H9 (cell line): ENCODE measurements around the gene STS. TPM values are rescaled to one million over a fixed set of nuclear protein-coding genes. Genes with fewer than 3 reads are reported as not detected.

Source experiments
- DNase-seq: peaks from one replicate; pipeline ENCODE4 v3.0.0-alpha.2; 2017
- H2AFZ ChIP-seq: one replicate; pipeline ENCODE4 v1.6.1; 2013; ENCODE audit warnings: mild to moderate bottlenecking, low read length, control low read depth, moderate library complexity
- H2AK5ac ChIP-seq: 2 replicates; pipeline ENCODE4 v1.6.1; 2013; ENCODE audit warnings: low read length, control low read depth, mixed read lengths; ENCODE audit not compliant: insufficient read length
- H2BK120ac ChIP-seq: one replicate; pipeline ENCODE4 v1.6.1; 2013; ENCODE audit warnings: low read depth, mild to moderate bottlenecking, low read length, control low read depth, inconsistent platforms; ENCODE audit not compliant: poor library complexity, severe bottlenecking
- H2BK12ac ChIP-seq: 2 replicates; pipeline ENCODE4 v1.6.1; 2013; ENCODE audit warnings: low read length, control low read depth, mixed read lengths, low read depth; ENCODE audit not compliant: insufficient read length
- H2BK15ac ChIP-seq: 2 replicates; pipeline ENCODE4 v1.6.1; 2013; ENCODE audit warnings: low read depth, low read length, control low read depth
- H2BK20ac ChIP-seq: one replicate; pipeline ENCODE4 v1.6.1; 2013; ENCODE audit warnings: low read depth, mild to moderate bottlenecking, low read length, control low read depth, inconsistent platforms; ENCODE audit not compliant: poor library complexity, severe bottlenecking
- H2BK5ac ChIP-seq: 2 replicates; pipeline ENCODE4 v1.6.1; 2013; ENCODE audit warnings: low read length, control low read depth, mixed read lengths; ENCODE audit not compliant: insufficient read length
- H3K14ac ChIP-seq: 2 replicates; pipeline ENCODE4 v1.6.1; 2013; ENCODE audit warnings: low read length, control low read depth; ENCODE audit not compliant: insufficient read depth
- H3K18ac ChIP-seq: 2 replicates; pipeline ENCODE4 v1.6.1; 2013; ENCODE audit warnings: low read depth, mild to moderate bottlenecking, mixed read lengths, low read length, control low read depth; ENCODE audit not compliant: insufficient read length
- H3K23ac ChIP-seq: 2 replicates; pipeline ENCODE4 v1.6.1; 2013; ENCODE audit warnings: low read length, control low read depth, mixed read lengths, low read depth; ENCODE audit not compliant: insufficient read length
- H3K23me2 ChIP-seq: 2 replicates; pipeline ENCODE4 v1.6.1; 2013; ENCODE audit warnings: low read depth, mild to moderate bottlenecking, mixed read lengths, low read length, control low read depth; ENCODE audit not compliant: insufficient read length, poor library complexity, severe bottlenecking
- H3K27ac ChIP-seq: 2 replicates; pipeline ENCODE4 v1.5.1; 2013; ENCODE audit warnings: low read length, control low read depth, mixed read lengths, low read depth; ENCODE audit not compliant: insufficient read length
- H3K27me3 ChIP-seq: 2 replicates; pipeline ENCODE4 v1.6.1; 2013; ENCODE audit warnings: low read length, control low read depth, inconsistent platforms; ENCODE audit not compliant: insufficient read depth
- H3K4ac ChIP-seq: 2 replicates; pipeline ENCODE4 v1.6.1; 2013; ENCODE audit warnings: low read depth, mild to moderate bottlenecking, control low read depth, inconsistent platforms, low read length, moderate library complexity
- H3K4me1 ChIP-seq: 2 replicates; pipeline ENCODE4 v1.6.1; 2013; ENCODE audit warnings: low read length, control low read depth, inconsistent platforms; ENCODE audit not compliant: insufficient read depth
- H3K4me2 ChIP-seq: 2 replicates; pipeline ENCODE4 v1.6.1; 2013; ENCODE audit warnings: low read length, control low read depth, mixed read lengths; ENCODE audit not compliant: insufficient read length, insufficient read depth
- H3K56ac ChIP-seq: 2 replicates; pipeline ENCODE4 v1.6.1; 2013; ENCODE audit warnings: low read depth, mild to moderate bottlenecking, mixed read lengths, low read length, control low read depth; ENCODE audit not compliant: insufficient read length
- H3K79me1 ChIP-seq: 2 replicates; pipeline ENCODE4 v1.6.1; 2013; ENCODE audit warnings: low read depth, mild to moderate bottlenecking, moderate library complexity, low read length, control low read depth, inconsistent platforms; ENCODE audit not compliant: insufficient read depth, poor library complexity, severe bottlenecking
- H3K79me2 ChIP-seq: 2 replicates; pipeline ENCODE4 v1.6.1; 2013; ENCODE audit warnings: low read length, control low read depth, inconsistent platforms; ENCODE audit not compliant: insufficient read depth
- H3K9ac ChIP-seq: 2 replicates; pipeline ENCODE4 v1.6.1; 2013; ENCODE audit warnings: low read length, control low read depth, mixed read lengths; ENCODE audit not compliant: insufficient read length; ENCODE audit errors: extremely low read depth
- H3K9me3 ChIP-seq: one replicate; pipeline ENCODE4 v1.6.1; 2013; ENCODE audit warnings: low read depth, low read length, inconsistent platforms; ENCODE audit not compliant: control insufficient read depth
- H3T11ph ChIP-seq: one replicate; pipeline ENCODE4 v1.6.1; 2013; ENCODE audit warnings: mild to moderate bottlenecking, low read length, control low read depth, inconsistent platforms
- H4K20me1 ChIP-seq: one replicate; pipeline ENCODE4 v1.6.1; 2013; ENCODE audit not compliant: control insufficient read depth, insufficient read length, insufficient read depth
- H4K5ac ChIP-seq: 2 replicates; pipeline ENCODE4 v1.6.1; 2013; ENCODE audit warnings: low read depth, mild to moderate bottlenecking, mixed read lengths, low read length, control low read depth; ENCODE audit not compliant: insufficient read length
- H4K8ac ChIP-seq: replicated peaks from 2 replicates; pipeline ENCODE4 v1.6.1; 2013; ENCODE audit warnings: low read length, control low read depth, mixed read lengths, low read depth; ENCODE audit not compliant: insufficient read length
- H4K91ac ChIP-seq: 2 replicates; pipeline ENCODE4 v1.6.1; 2013; ENCODE audit warnings: low read depth, mild to moderate bottlenecking, moderate library complexity, mixed read lengths, low read length, control low read depth; ENCODE audit not compliant: insufficient read length
- H3K27ac Mint-ChIP-seq, 3 experiments: 2 replicates in 2 of 3; 3 replicates in 1 of 3; pipeline ENCODE4 v1.8.0; 2020 to 2021; ENCODE audit warnings: mixed read lengths in 3 of 3, mild to moderate bottlenecking in 1 of 3, moderate library complexity in 1 of 3
- H3K27me3 Mint-ChIP-seq: 2 replicates; pipeline ENCODE4 v1.8.0; 2021; ENCODE audit warnings: low read depth, mild to moderate bottlenecking, moderate library complexity, mixed read lengths
- H3K36me3 Mint-ChIP-seq, 3 experiments: 2 replicates in 2 of 3; 3 replicates in 1 of 3; pipeline ENCODE4 v1.8.0; 2020 to 2021; ENCODE audit warnings: low read depth in 3 of 3, mixed read lengths in 3 of 3; ENCODE audit not compliant: insufficient read depth in 1 of 3
- H3K4me1 Mint-ChIP-seq, 2 experiments: 2 replicates each; pipeline ENCODE4 v1.8.0; 2020; ENCODE audit warnings: mixed read lengths in 2 of 2
- H3K4me3 Mint-ChIP-seq, 2 experiments: 2 replicates in 1 of 2; 3 replicates in 1 of 2; pipeline ENCODE4 v1.8.0; 2020 to 2021; ENCODE audit warnings: mild to moderate bottlenecking in 2 of 2, mixed read lengths in 2 of 2, moderate library complexity in 1 of 2
- H3K9me3 Mint-ChIP-seq, 2 experiments: 2 replicates in 1 of 2; 3 replicates in 1 of 2; pipeline ENCODE4 v1.8.0; 2020; ENCODE audit warnings: mild to moderate bottlenecking in 2 of 2, mixed read lengths in 2 of 2, moderate library complexity in 1 of 2
- WGBS: extraction: QIAGEN DNeasy Blood & Tissue Kit; methylation state at CpG from one replicate; pipeline ENCODE4 v1.1.7; 2013; ENCODE audit warnings: missing lambda C conversion rate, low lambda C conversion rate, mixed read lengths; ENCODE audit not compliant: insufficient read length; ENCODE audit errors: extremely low coverage; 5-methylcytosine and 5-hydroxymethylcytosine counted together
- total RNA-seq: library from RNA; stranded (reverse); gene quantifications from 2 replicates; pipeline ENCODE4 v1.2.1, GENCODE V29; 2021
- TF ChIP-seq, protein P1 (sequence below): fragments of 200-600 bp; sonication (generic); conservative IDR thresholded peaks from 3 replicates; pipeline ENCODE4 v1.8.0; 2021; ENCODE audit warnings: antibody characterized with exemption, mild to moderate bottlenecking

The STS gene
- total RNA-seq, 1 experiment from 2014 or later = 3.6 TPM

DNA sequence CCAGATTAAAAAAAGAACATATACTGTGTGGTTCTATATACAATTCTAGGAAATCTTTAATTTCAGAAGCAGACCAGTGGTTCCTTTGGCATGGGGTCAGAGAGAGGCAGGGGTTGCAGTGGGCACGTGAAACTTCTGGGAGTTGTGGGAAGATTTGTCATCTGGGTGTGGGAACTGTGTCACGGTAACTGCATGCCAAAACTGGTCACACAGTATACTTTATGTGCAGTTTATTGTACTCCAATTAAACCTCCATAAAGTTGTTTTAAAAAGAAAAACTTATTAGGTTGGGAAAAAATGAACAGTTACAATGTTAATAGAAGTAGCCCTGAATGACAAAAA is 26.7 kb upstream of the STS start:
- DNase-seq = no peak
- Histone ChIP-seq H3K4ac (no peak overlapping the region), H3K4me2 (no peak overlapping the region), H4K91ac (no peak overlapping the region), H3K27me3 (no peaks in the 10 kb centered on the region), H3K79me1 (no peaks in the 10 kb centered on the region), H3T11ph (no peak overlapping the region), H3K27ac (no peak overlapping the region), H4K5ac (no peak overlapping the region), H2BK15ac (no peak overlapping the region), H2BK20ac (no peak overlapping the region), H2AK5ac (no peak overlapping the region), H3K79me2 (peaks cover 3% of the 10 kb centered on the region; the same call in 1 of the 2 replicates), H3K9ac (no peak overlapping the region), H2AFZ (no peak overlapping the region), H2BK120ac (no peak overlapping the region), H3K4me1 (peaks cover 2% of the 10 kb centered on the region; the same call in 1 of the 2 replicates), H2BK5ac (no peak overlapping the region), H4K20me1 (no peaks in the 10 kb centered on the region), H3K23me2 (no peaks in the 10 kb centered on the region), H4K8ac (no peak overlapping the region), H3K18ac (no peak overlapping the region), H3K9me3 (no peaks in the 10 kb centered on the region), H3K23ac (no peak overlapping the region), H3K14ac (no peak overlapping the region), H3K56ac (no peak overlapping the region), H2BK12ac (no peak overlapping the region)
- Mint-ChIP-seq H3K36me3 (peaks cover 15 to 22% (median 17%) of the 10 kb centered on the region in 3 experiments), H3K4me1 (peaks cover 33 to 40% of the 10 kb centered on the region in 2 experiments), H3K27ac (no peak overlapping the region), H3K4me3 (no peak overlapping the region), H3K9me3 (peaks cover 0 to 8% of the 10 kb centered on the region in 2 experiments; a peak in 3 of 5 replicates), H3K27me3 (no peaks in the 10 kb centered on the region)
- no CpG with 5 or more reads among the region's 2 CpGs for WGBS
- TF ChIP-seq, protein P1, sequence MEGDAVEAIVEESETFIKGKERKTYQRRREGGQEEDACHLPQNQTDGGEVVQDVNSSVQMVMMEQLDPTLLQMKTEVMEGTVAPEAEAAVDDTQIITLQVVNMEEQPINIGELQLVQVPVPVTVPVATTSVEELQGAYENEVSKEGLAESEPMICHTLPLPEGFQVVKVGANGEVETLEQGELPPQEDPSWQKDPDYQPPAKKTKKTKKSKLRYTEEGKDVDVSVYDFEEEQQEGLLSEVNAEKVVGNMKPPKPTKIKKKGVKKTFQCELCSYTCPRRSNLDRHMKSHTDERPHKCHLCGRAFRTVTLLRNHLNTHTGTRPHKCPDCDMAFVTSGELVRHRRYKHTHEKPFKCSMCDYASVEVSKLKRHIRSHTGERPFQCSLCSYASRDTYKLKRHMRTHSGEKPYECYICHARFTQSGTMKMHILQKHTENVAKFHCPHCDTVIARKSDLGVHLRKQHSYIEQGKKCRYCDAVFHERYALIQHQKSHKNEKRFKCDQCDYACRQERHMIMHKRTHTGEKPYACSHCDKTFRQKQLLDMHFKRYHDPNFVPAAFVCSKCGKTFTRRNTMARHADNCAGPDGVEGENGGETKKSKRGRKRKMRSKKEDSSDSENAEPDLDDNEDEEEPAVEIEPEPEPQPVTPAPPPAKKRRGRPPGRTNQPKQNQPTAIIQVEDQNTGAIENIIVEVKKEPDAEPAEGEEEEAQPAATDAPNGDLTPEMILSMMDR = no peak
